SK-N-SH (cell line): ENCODE data around the gene HSPG2. TPM values are rescaled to one million over a fixed set of nuclear protein-coding genes. Genes with fewer than 3 reads are reported as not detected.

Source experiments
- CTCF ChIA-PET: fragments of 300-600, 350-600 bp; formaldehyde crosslinking; extraction: SDS; loops from one replicate; lab custom pipeline; 2021; lab: Yijun Ruan, JAX
- POLR2A ChIA-PET: fragments of 350-600 bp; sonication (Branson Sonifier 250); formaldehyde crosslinking; extraction: SDS; loops from one replicate; lab custom pipeline; 2020; ENCODE audit warnings: antibody characterized with exemption, inconsistent platforms; lab: Yijun Ruan, JAX
- DNase-seq: peaks from one replicate; pipeline ENCODE4 v3.0.0; 2012
- H2AFZ ChIP-seq: fragments of 200-600 bp; sonication (generic); 2 replicates; pipeline ENCODE4 v1.8.1; 2016; ENCODE audit warnings: antibody characterized with exemption, mild to moderate bottlenecking, low read depth
- H3F3A ChIP-seq: fragments of 200-600 bp; sonication (generic); replicated peaks from 2 replicates; pipeline ENCODE3; 2016; ENCODE audit warnings: antibody characterized with exemption, mild to moderate bottlenecking; ENCODE audit not compliant: insufficient read depth
- H3K27ac ChIP-seq, 2 experiments: fragments of 200-500 bp in 1 of 2; fragments of 200-600 bp in 1 of 2; sonication (Bioruptor generic) in 1 of 2; sonication (generic), shearing (Covaris generic) in 1 of 2; 2 replicates each; pipeline versions ENCODE4 v1.5.1 to v1.6.1; 2014 to 2016; ENCODE audit warnings: low read depth in 2 of 2, inconsistent platforms in 1 of 2, low read length in 1 of 2, mild to moderate bottlenecking in 1 of 2, mixed read lengths in 1 of 2
- H3K27me3 ChIP-seq: fragments of 200-600 bp; sonication (generic), shearing (Covaris generic); 2 replicates; pipeline ENCODE4 v1.6.1; 2016; ENCODE audit warnings: mixed run types; ENCODE audit not compliant: insufficient read depth
- H3K36me3 ChIP-seq, 2 experiments: fragments of 200-500 bp in 1 of 2; fragments of 200-600 bp in 1 of 2; sonication (Bioruptor generic) in 1 of 2; sonication (generic) in 1 of 2; replicated peaks in 1 of 2; 2 replicates each; pipeline versions ENCODE3 to v1.5.1; 2014 to 2016; ENCODE audit warnings: low read length in 1 of 2, mild to moderate bottlenecking in 1 of 2; ENCODE audit not compliant: insufficient read depth in 2 of 2, control insufficient read depth in 1 of 2
- H3K4me1 ChIP-seq, 2 experiments: fragments of 200-500 bp in 1 of 2; fragments of 200-600 bp in 1 of 2; sonication (Bioruptor generic) in 1 of 2; sonication (generic), shearing (Covaris generic) in 1 of 2; 2 replicates each; pipeline versions ENCODE4 v1.5.1 to v1.6.1; 2014 to 2016; ENCODE audit warnings: low read depth in 1 of 2, low read length in 1 of 2, mixed run types in 1 of 2; ENCODE audit not compliant: insufficient read depth in 2 of 2, control insufficient read depth in 1 of 2
- H3K4me2 ChIP-seq: fragments of 200-600 bp; sonication (generic), shearing (Covaris generic); 2 replicates; pipeline ENCODE4 v1.6.1; 2017; ENCODE audit warnings: mixed run types
- H3K4me3 ChIP-seq, 2 experiments: fragments of 200-500 bp in 1 of 2; fragments of 200-600 bp in 1 of 2; sonication (Bioruptor generic) in 1 of 2; sonication (generic), shearing (Covaris generic) in 1 of 2; 2 replicates each; pipeline versions ENCODE4 v1.5.1 to v1.8.1; 2014 to 2016; ENCODE audit warnings: low read depth in 2 of 2, inconsistent platforms in 1 of 2, low read length in 1 of 2, mild to moderate bottlenecking in 1 of 2, mixed read lengths in 1 of 2, moderate library complexity in 1 of 2
- H3K79me2 ChIP-seq: fragments of 200-600 bp; sonication (generic); 2 replicates; pipeline ENCODE4 v1.8.1; 2017; ENCODE audit warnings: mild to moderate bottlenecking; ENCODE audit not compliant: insufficient read depth
- H3K9ac ChIP-seq: fragments of 200-600 bp; sonication (generic); 2 replicates; pipeline ENCODE4 v1.6.1; 2017; ENCODE audit warnings: mixed run types
- H3K9me2 ChIP-seq: fragments of 200-600 bp; sonication (generic); 2 replicates; pipeline ENCODE4 v1.6.1; 2017; ENCODE audit warnings: mixed run types
- H3K9me3 ChIP-seq: fragments of 200-600 bp; sonication (generic); 2 replicates; pipeline ENCODE4 v1.6.1; 2017; ENCODE audit warnings: mixed run types, mild to moderate bottlenecking, moderate library complexity
- H4K20me1 ChIP-seq: fragments of 200-600 bp; sonication (generic); 2 replicates; pipeline ENCODE4 v1.6.1; 2017; ENCODE audit warnings: mild to moderate bottlenecking, mixed run types; ENCODE audit not compliant: insufficient read depth
- CHD2 ChIP-seq: fragments of 150-350 bp; IDR thresholded peaks from 2 replicates; pipeline ENCODE4 v1.6.1; 2018; ENCODE audit warnings: low read length; ENCODE audit not compliant: partially characterized antibody
- CTCF ChIP-seq: fragments of 200-600 bp; sonication (generic); IDR thresholded peaks from 2 replicates; pipeline ENCODE4 v1.6.1; 2017; ENCODE audit warnings: antibody characterized with exemption, mild to moderate bottlenecking, moderate library complexity
- ELF1 ChIP-seq: IDR thresholded peaks from 2 replicates; pipeline ENCODE4 v1.4.0; 2012
- EZH2phosphoT487 ChIP-seq: fragments of 200-600 bp; sonication (generic); IDR thresholded peaks from 2 replicates; pipeline ENCODE4 v1.6.1; 2017; ENCODE audit warnings: low read depth, mixed run types, mild to moderate bottlenecking, antibody characterized with exemption, moderate library complexity, borderline replicate concordance
- FOSL2 ChIP-seq: IDR thresholded peaks from 2 replicates; pipeline ENCODE4 v1.4.0; 2012; ENCODE audit warnings: low read depth, mild to moderate bottlenecking, moderate library complexity, borderline replicate concordance
- FOXJ3 ChIP-seq: sonication (generic); formaldehyde crosslinking; IDR thresholded peaks from 2 replicates; pipeline ENCODE4 v1.5.1; 2020; ENCODE audit warnings: mild to moderate bottlenecking, missing genetic modification reagents
- FOXM1 ChIP-seq: IDR thresholded peaks from 2 replicates; pipeline ENCODE4 v1.4.0; 2012; ENCODE audit warnings: low read depth, mild to moderate bottlenecking
- IRF3 ChIP-seq: fragments of 150-350 bp; IDR thresholded peaks from 2 replicates; pipeline ENCODE4 v1.6.1; 2016; ENCODE audit warnings: mild to moderate bottlenecking, low read depth, low read length
- MXI1 ChIP-seq: IDR thresholded peaks from 2 replicates; pipeline ENCODE4 v1.6.1; 2012; ENCODE audit warnings: mild to moderate bottlenecking, low read depth, low read length, improper control_type of control experiment
- RFX5 ChIP-seq: IDR thresholded peaks from 2 replicates; pipeline ENCODE4 v1.6.1; 2012; ENCODE audit warnings: mild to moderate bottlenecking, improper control_type of control experiment, low read length
- TEAD4 ChIP-seq: IDR thresholded peaks from 2 replicates; pipeline ENCODE4 v1.4.0; 2012; ENCODE audit warnings: mild to moderate bottlenecking, borderline replicate concordance; ENCODE audit not compliant: insufficient read depth
- ZBTB33 ChIP-seq: IDR thresholded peaks from 2 replicates; pipeline ENCODE4 v1.4.0; 2012; ENCODE audit warnings: low read depth, borderline replicate concordance
- WGBS: methylation state at CpG from one replicate; pipeline ENCODE4 v1.1.6; 2017; ENCODE audit warnings: low lambda C conversion rate; 5-methylcytosine and 5-hydroxymethylcytosine counted together
- polyA plus RNA-seq, 3 experiments: library from polyadenylated mRNA; depleted of rRNA; stranded (reverse); fragments of >200 nt; gene quantifications; 2 replicates each; pipeline ENCODE4 v1.2.3, GENCODE V29; 2012

Gene HSPG2
- polyA plus RNA-seq, 1 of the 3 experiments (the other 2 are of a cell fraction) = 28.9 TPM

GRCh38 chr1:21829294-21829693 lies 107.8 kb downstream of the HSPG2 start (continued):
- TF ChIP-seq FOXM1 = no peak
- TF ChIP-seq IRF3 = no peak
- TF ChIP-seq FOSL2 = no peak
- TF ChIP-seq TEAD4 = no peak
- no peak for TF ChIP-seq MXI1

GRCh38 chr1:21828506-21829210 lies 108.5 kb downstream of the HSPG2 start:
- 91% methylated on average over 19 of the region's 28 CpGs for WGBS
- Histone ChIP-seq H3K4me3 (no peak overlapping the region), H3K9me3 (no peaks in the 10 kb centered on the region), H3K36me3 (peaks cover 14 to 42% of the 10 kb centered on the region in 2 experiments), H2AFZ (no peak overlapping the region), H3K4me2 (no peak overlapping the region), H3K27ac (no peak overlapping the region), H3K9me2 (no peaks in the 10 kb centered on the region), H3K79me2 (no peaks in the 10 kb centered on the region), H4K20me1 (no peaks in the 10 kb centered on the region), H3K4me1 (no peaks in the 10 kb centered on the region), H3F3A (no peaks in the 10 kb centered on the region), H3K27me3 (no peaks in the 10 kb centered on the region), H3K9ac (no peak overlapping the region)
- TF ChIP-seq FOXJ3 (CRISPR knock-in tag) = no peak
- TF ChIP-seq EZH2phosphoT487 = no peak
- ChIA-PET CTCF (no interaction called here), POLR2A (no interaction called here)
- DNase-seq = no peak

- Histone ChIP-seq H3K4me2 (no peak overlapping the region), H3K9ac (no peak overlapping the region), H3K27me3 (no peaks in the 10 kb centered on the region), H3K27ac (no peak overlapping the region), H3K79me2 (no peaks in the 10 kb centered on the region), H3K36me3 (peaks cover 14 to 40% of the 10 kb centered on the region in 2 experiments), H2AFZ (no peak overlapping the region), H3F3A (no peaks in the 10 kb centered on the region), H3K4me1 (no peaks in the 10 kb centered on the region), H3K9me3 (no peaks in the 10 kb centered on the region), H3K9me2 (no peaks in the 10 kb centered on the region), H4K20me1 (no peaks in the 10 kb centered on the region), H3K4me3 (no peak overlapping the region)
- DNase-seq = no peak
- TF ChIP-seq CHD2 (no peak), CTCF (no peak), ELF1 (no peak), RFX5 (no peak), ZBTB33 (no peak)
- POLR2A ChIA-PET = no interaction called here
- CTCF ChIA-PET = interaction anchor here (1.2 kb wide), 1 partner anchor 13 kb away, joined by 3 read pairs; no protein-coding TSS in a partner anchor
- 100% methylated on average over 4 of the region's 13 CpGs for WGBS
Observed at GRCh38 chr1:21828075-21828474, 109.0 kb downstream of the HSPG2 start.
